Body of pancreas (tissue), 4 donors: Measurements from ENCODE around the gene OSBPL1A. TPM values are rescaled to one million over a fixed set of nuclear protein-coding genes. Genes with fewer than 3 reads are reported as not detected.

Source experiments
- ATAC-seq: fragments of 150-250 bp; one replicate; pipeline ENCODE4 v1.9.1; 2016
- DNase-seq, 4 donors: peaks; one replicate each; pipeline ENCODE4 v3.0.0-alpha.2; 2019
- H3K27ac ChIP-seq, 4 donors: fragments of 200-600 bp; sonication (generic); 1 replicate in 3 of 4; 2 replicates in 1 of 4; pipeline versions ENCODE4 v1.5.1 to v1.6.1; 2016 to 2019; ENCODE audit warnings: mild to moderate bottlenecking in 1 of 4, mixed read lengths in 1 of 4, moderate library complexity in 1 of 4
- H3K27me3 ChIP-seq, 2 donors: fragments of 200-600 bp; sonication (generic); one replicate each; pipeline ENCODE4 v1.6.0; 2016; ENCODE audit warnings: mild to moderate bottlenecking in 1 of 2
- H3K36me3 ChIP-seq, 2 donors: fragments of 200-600 bp; sonication (generic); replicated peaks in 1 of 2; 2 replicates each; pipeline ENCODE4 v1.5.1; 2016; ENCODE audit warnings: low read depth in 2 of 2; ENCODE audit not compliant: insufficient read depth in 1 of 2
- H3K4me1 ChIP-seq: fragments of 200-600 bp; sonication (generic); one replicate; pipeline ENCODE4 v1.6.0; 2016
- H3K4me3 ChIP-seq, 2 donors: fragments of 200-600 bp; sonication (generic); 1 replicate in 1 of 2; 2 replicates in 1 of 2; pipeline ENCODE4 v1.5.1; 2016 to 2019
- H3K9me3 ChIP-seq, 3 donors: fragments of 200-600 bp; sonication (generic); 1 replicate in 2 of 3; 2 replicates in 1 of 3; pipeline ENCODE4 v1.5.1; 2016
- CTCF ChIP-seq, 7 experiments: fragments of 450-650 bp in 4 of 7; fragments of 200-600 bp in 3 of 7; sonication (generic) in 3 of 7; IDR thresholded peaks; one replicate each; pipeline ENCODE4 v1.5.1; 2016 to 2019; ENCODE audit warnings: antibody characterized with exemption in 7 of 7
- POLR2A ChIP-seq, 3 donors: fragments of 450-650 bp; IDR thresholded peaks; one replicate each; pipeline ENCODE4 v1.6.1; 2016; ENCODE audit warnings: antibody characterized with exemption in 3 of 3, mild to moderate bottlenecking in 2 of 3
- WGBS, 2 donors: methylation state at CpG; one replicate each; pipeline ENCODE4 v1.1.5; 2017; 5-methylcytosine and 5-hydroxymethylcytosine counted together
- intact Hi-C: fragments of 100-400 bp; cut with DNase I; formaldehyde crosslinking; loops from one replicate; pipeline ENCODE4 v1.15.1; 2023
- total RNA-seq, 2 donors: library from RNA; depleted of rRNA; stranded (reverse); fragments of >200 nt; gene quantifications; one replicate each; pipeline ENCODE4 v1.1.0, GENCODE V29; 2016

The OSBPL1A gene
- total RNA-seq, 2 donors from 2014 or later: 20.5 to 78.4 TPM

GRCh38 chr18:24417480-24417879, 19.9 kb upstream of the OSBPL1A start:
- DNase-seq: no peak
- H3K4me1 ChIP-seq: no peaks in the 10 kb centered on the region
- intact Hi-C loops: no loop called here
- H3K9me3 ChIP-seq: no peaks in the 10 kb centered on the region
- WGBS, 2 donors: 34 to 40% methylated on average over 3 of the region's 3 CpGs
- H3K4me3 ChIP-seq: no peak overlapping the region
- TF ChIP-seq POLR2A (IDR thresholded peaks at IDR 0.05): no peak
- no peak for TF ChIP-seq CTCF (IDR thresholded peaks at IDR 0.05)
- H3K36me3 ChIP-seq: no peaks in the 10 kb centered on the region
- no peaks in the 10 kb centered on the region for H3K27me3 ChIP-seq
- no peak overlapping the region for H3K27ac ChIP-seq
- no peak for ATAC-seq

GRCh38 chr18:24414349-24415003, 16.9 kb upstream of the OSBPL1A start:
- Histone ChIP-seq H3K27me3 (no peaks in the 10 kb centered on the region), H3K4me3 (no peak overlapping the region), H3K36me3 (no peaks in the 10 kb centered on the region), H3K4me1 (no peaks in the 10 kb centered on the region), H3K9me3 (no peaks in the 10 kb centered on the region), H3K27ac (no peak overlapping the region)
- TF ChIP-seq CTCF (IDR thresholded peaks at IDR 0.05) (no peak), POLR2A (IDR thresholded peaks at IDR 0.05) (no peak)
- no peak for DNase-seq
- ATAC-seq: no peak
- intact Hi-C loops: no loop called here
- WGBS, 2 donors: 75 to 79% methylated on average over 3 of the region's 3 CpGs

- TF ChIP-seq POLR2A (IDR thresholded peaks at IDR 0.05) (no peak), CTCF (IDR thresholded peaks at IDR 0.05) (no peak)
- Histone ChIP-seq H3K36me3 (no peaks in the 10 kb centered on the region), H3K4me1 (no peaks in the 10 kb centered on the region), H3K27ac (no peak overlapping the region), H3K9me3 (no peaks in the 10 kb centered on the region), H3K4me3 (no peak overlapping the region), H3K27me3 (no peaks in the 10 kb centered on the region)
- DNase-seq (no peak), ATAC-seq (no peak)
- 55 to 70% methylated on average over 2 of the region's 2 CpGs for WGBS, 2 donors
- intact Hi-C loops: no loop called here
These were observed 15.5 kb upstream of the OSBPL1A start for GRCh38 chr18:24413148-24413547.

- no peaks in the 10 kb centered on the region for H3K27me3 ChIP-seq
- no peak for DNase-seq
- no peaks in the 10 kb centered on the region for H3K4me1 ChIP-seq
- H3K36me3 ChIP-seq: no peaks in the 10 kb centered on the region
- no peak overlapping the region for H3K27ac ChIP-seq
- ATAC-seq: no peak
- WGBS, 2 donors: 83% methylated on average over 2 of the region's 2 CpGs
- no peak overlapping the region for H3K4me3 ChIP-seq
- intact Hi-C loops: loop anchor here (10.0 kb wide), 1 partner anchor 946 kb away; the partner anchor contains the start of gene ZNF521
- TF ChIP-seq CTCF (IDR thresholded peaks at IDR 0.05) (no peak), POLR2A (IDR thresholded peaks at IDR 0.05) (no peak)
- H3K9me3 ChIP-seq: no peaks in the 10 kb centered on the region
These were observed 10.9 kb upstream of the OSBPL1A start for GRCh38 chr18:24408496-24408895.

GRCh38 chr18:24404591-24404990, 7.0 kb upstream of the OSBPL1A start:
- intact Hi-C loops: loop anchor here (10.0 kb wide), 1 partner anchor 950 kb away; the partner anchor contains the start of gene ZNF521
- no peak for ATAC-seq
- no peak overlapping the region for H3K4me3 ChIP-seq
- TF ChIP-seq POLR2A (IDR thresholded peaks at IDR 0.05) (no peak), CTCF (IDR thresholded peaks at IDR 0.05) (no peak)
- WGBS, 2 donors: 75 to 82% methylated on average over 3 of the region's 3 CpGs
- no peaks in the 10 kb centered on the region for H3K27me3 ChIP-seq
- no peak for DNase-seq
- H3K36me3 ChIP-seq: no peaks in the 10 kb centered on the region
- no peaks in the 10 kb centered on the region for H3K4me1 ChIP-seq
- H3K9me3 ChIP-seq: no peaks in the 10 kb centered on the region
- no peak overlapping the region for H3K27ac ChIP-seq
